Ascending aorta (tissue), 2 donors: Measurements from ENCODE around the gene HHAT. TPM values are rescaled to one million over a fixed set of nuclear protein-coding genes. Genes with fewer than 3 reads are reported as not detected.

ENCODE experiments used
- DNase-seq, 2 donors: peaks; one replicate each; pipeline ENCODE4 v3.0.0-alpha.2; 2019; ENCODE audit warnings: low spot score in 2 of 2
- H3K27ac ChIP-seq, 2 donors: fragments of 200-600 bp; sonication (generic); one replicate each; pipeline ENCODE4 v1.5.1; 2016 to 2017; ENCODE audit warnings: mild to moderate bottlenecking in 1 of 2
- H3K27me3 ChIP-seq: fragments of 200-600 bp; sonication (generic); one replicate; pipeline ENCODE4 v1.5.1; 2017
- H3K36me3 ChIP-seq, 2 donors: fragments of 200-600 bp; sonication (generic); one replicate each; pipeline ENCODE4 v1.5.1; 2016
- H3K4me1 ChIP-seq, 2 donors: fragments of 200-600 bp; sonication (generic); one replicate each; pipeline ENCODE4 v1.5.1; 2016 to 2017; ENCODE audit warnings: mild to moderate bottlenecking in 1 of 2
- H3K4me3 ChIP-seq, 2 donors: fragments of 200-600 bp; sonication (generic); one replicate each; pipeline ENCODE4 v1.5.1; 2016 to 2017; ENCODE audit warnings: mild to moderate bottlenecking in 1 of 2
- H3K9me3 ChIP-seq, 2 donors: fragments of 200-600 bp; sonication (generic); one replicate each; pipeline ENCODE4 v1.5.1; 2016
- CTCF ChIP-seq, 3 experiments: fragments of 200-600 bp in 2 of 3; fragments of 450-650 bp in 1 of 3; sonication (generic) in 2 of 3; IDR thresholded peaks; one replicate each; pipeline ENCODE4 v1.5.1; 2016 to 2019; ENCODE audit warnings: antibody characterized with exemption in 3 of 3, mild to moderate bottlenecking in 1 of 3, moderate library complexity in 1 of 3
- intact Hi-C: fragments of 100-400 bp; cut with DNase I; formaldehyde crosslinking; loops from one replicate; pipeline ENCODE4 v1.15.1; 2023
- total RNA-seq: library from RNA; depleted of rRNA; stranded (reverse); fragments of >200 nt; gene quantifications from one replicate; pipeline ENCODE4 v1.1.0, GENCODE V29; 2016

Gene HHAT
- total RNA-seq, 1 donor from 2014 or later, result 1.2 TPM

- Histone ChIP-seq H3K4me1 (no peaks in the 10 kb centered on the region), H3K27me3 (no peaks in the 10 kb centered on the region), H3K27ac (no peak overlapping the region), H3K4me3 (no peak overlapping the region), H3K9me3 (no peaks in the 10 kb centered on the region), H3K36me3 (no peaks in the 10 kb centered on the region)
- intact Hi-C loops, result no loop called here
- TF ChIP-seq CTCF (IDR thresholded peaks at IDR 0.05), result no peak
- no peak for DNase-seq
Observed at GRCh38 chr1:210438928-210439841, 110.5 kb downstream of the HHAT start.

DNA sequence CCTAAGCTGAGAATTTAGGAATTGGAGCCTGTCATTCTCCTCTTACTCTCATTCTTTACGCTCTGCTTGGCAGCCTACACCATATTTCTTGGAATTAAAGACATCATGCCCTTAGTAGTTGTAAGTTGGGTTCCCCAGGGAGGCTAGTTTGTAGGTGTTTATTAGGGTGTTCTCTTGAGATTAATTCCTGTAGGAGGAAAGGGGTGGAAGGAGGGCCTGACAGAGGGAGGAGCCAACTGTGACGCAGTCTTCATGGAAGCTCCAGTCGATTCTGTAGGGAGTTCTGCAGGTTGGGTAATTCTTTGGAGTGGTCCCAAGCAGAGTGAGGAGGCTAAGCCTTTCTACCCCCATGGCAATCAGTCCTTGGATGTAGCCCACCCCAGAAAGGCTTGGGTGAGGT, 111.4 kb downstream of the HHAT start:
- Histone ChIP-seq H3K27me3 (no peaks in the 10 kb centered on the region), H3K9me3 (no peaks in the 10 kb centered on the region), H3K4me1 (no peaks in the 10 kb centered on the region), H3K4me3 (no peak overlapping the region), H3K27ac (no peak overlapping the region), H3K36me3 (no peaks in the 10 kb centered on the region)
- intact Hi-C loops, result no loop called here
- TF ChIP-seq CTCF (IDR thresholded peaks at IDR 0.05), result no peak
- DNase-seq, result no peak

- intact Hi-C loops, result no loop called here
- no peak overlapping the region for H3K27ac ChIP-seq
Observed at GRCh38 chr1:210441028-210441427, 112.3 kb downstream of the HHAT start.

DNA sequence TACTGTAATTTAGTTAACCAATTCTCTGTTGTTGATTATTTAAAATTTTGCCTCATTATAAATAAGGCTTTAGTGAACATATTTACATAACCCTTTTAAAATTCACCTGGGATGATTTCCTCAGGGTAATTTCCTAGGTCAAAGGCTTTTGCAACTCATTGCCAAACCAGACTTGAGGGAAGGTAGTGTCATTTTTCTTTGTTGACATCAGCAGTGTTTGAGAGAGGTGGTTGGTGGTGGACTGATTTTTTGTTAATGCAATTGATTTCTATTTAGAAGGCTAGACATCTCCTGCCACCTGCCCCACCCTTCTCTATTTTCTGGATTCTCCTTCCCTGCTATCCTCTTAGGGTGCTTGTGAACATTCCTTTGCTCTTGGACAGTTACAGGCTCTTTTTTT, 116.8 kb downstream of the HHAT start:
- no peaks in the 10 kb centered on the region for H3K4me1 ChIP-seq
- DNase-seq, result no peak
- no peaks in the 10 kb centered on the region for H3K9me3 ChIP-seq
- no peak overlapping the region for H3K4me3 ChIP-seq
- H3K27me3 ChIP-seq, result no peaks in the 10 kb centered on the region
- no peaks in the 10 kb centered on the region for H3K36me3 ChIP-seq
- no peak for TF ChIP-seq CTCF (IDR thresholded peaks at IDR 0.05)
- intact Hi-C loops, result no loop called here
- no peak overlapping the region for H3K27ac ChIP-seq

More at GRCh38 chr1:210441028-210441427, 112.3 kb downstream of the HHAT start:
- no peaks in the 10 kb centered on the region for H3K4me1 ChIP-seq
- H3K27me3 ChIP-seq, result no peaks in the 10 kb centered on the region
- no peak for TF ChIP-seq CTCF (IDR thresholded peaks at IDR 0.05)
- H3K36me3 ChIP-seq, result no peaks in the 10 kb centered on the region
- H3K9me3 ChIP-seq, result no peaks in the 10 kb centered on the region
- DNase-seq, result no peak
- no peak overlapping the region for H3K4me3 ChIP-seq

- no peak for TF ChIP-seq CTCF (IDR thresholded peaks at IDR 0.05)
- H3K4me3 ChIP-seq, result no peak overlapping the region
- H3K36me3 ChIP-seq, result no peaks in the 10 kb centered on the region
- H3K27ac ChIP-seq, result no peak overlapping the region
- no peaks in the 10 kb centered on the region for H3K27me3 ChIP-seq
- intact Hi-C loops, result no loop called here
- H3K9me3 ChIP-seq, result no peaks in the 10 kb centered on the region
- DNase-seq, result no peak
- no peaks in the 10 kb centered on the region for H3K4me1 ChIP-seq
Observed at GRCh38 chr1:210445931-210446330, 117.2 kb downstream of the HHAT start.
